GM10248 (cell line): Measurements from ENCODE around the gene WFDC5.
"Not testable (repeated sequence)": the region's sequence is repeated elsewhere in the genome, so short reads cannot be mapped to it uniquely, and the experiment has no call there.

Source experiments
- CTCF ChIA-PET: fragments of 300-600 bp; sonication (Branson Sonifier 250); formaldehyde crosslinking; extraction: SDS; loops from one replicate; lab custom pipeline; 2021; ENCODE audit warnings: antibody characterized with exemption; lab: Yijun Ruan, JAX
- POLR2A ChIA-PET: fragments of 350-650 bp; sonication (Branson Sonifier 250); formaldehyde crosslinking; extraction: SDS; loops from one replicate; lab custom pipeline; 2020; ENCODE audit warnings: antibody characterized with exemption; lab: Yijun Ruan, JAX
- DNase-seq: peaks from one replicate; pipeline ENCODE4 v3.0.0; 2012; ENCODE audit errors: extremely low spot score
- CTCF ChIP-seq: IDR thresholded peaks from 2 replicates; pipeline ENCODE4 v1.5.1; 2012; ENCODE audit warnings: mild to moderate bottlenecking, low read depth; ENCODE audit errors: extremely low read depth, missing control alignments, control extremely low read depth

Gene WFDC5, protein sequence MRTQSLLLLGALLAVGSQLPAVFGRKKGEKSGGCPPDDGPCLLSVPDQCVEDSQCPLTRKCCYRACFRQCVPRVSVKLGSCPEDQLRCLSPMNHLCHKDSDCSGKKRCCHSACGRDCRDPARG

DNA sequence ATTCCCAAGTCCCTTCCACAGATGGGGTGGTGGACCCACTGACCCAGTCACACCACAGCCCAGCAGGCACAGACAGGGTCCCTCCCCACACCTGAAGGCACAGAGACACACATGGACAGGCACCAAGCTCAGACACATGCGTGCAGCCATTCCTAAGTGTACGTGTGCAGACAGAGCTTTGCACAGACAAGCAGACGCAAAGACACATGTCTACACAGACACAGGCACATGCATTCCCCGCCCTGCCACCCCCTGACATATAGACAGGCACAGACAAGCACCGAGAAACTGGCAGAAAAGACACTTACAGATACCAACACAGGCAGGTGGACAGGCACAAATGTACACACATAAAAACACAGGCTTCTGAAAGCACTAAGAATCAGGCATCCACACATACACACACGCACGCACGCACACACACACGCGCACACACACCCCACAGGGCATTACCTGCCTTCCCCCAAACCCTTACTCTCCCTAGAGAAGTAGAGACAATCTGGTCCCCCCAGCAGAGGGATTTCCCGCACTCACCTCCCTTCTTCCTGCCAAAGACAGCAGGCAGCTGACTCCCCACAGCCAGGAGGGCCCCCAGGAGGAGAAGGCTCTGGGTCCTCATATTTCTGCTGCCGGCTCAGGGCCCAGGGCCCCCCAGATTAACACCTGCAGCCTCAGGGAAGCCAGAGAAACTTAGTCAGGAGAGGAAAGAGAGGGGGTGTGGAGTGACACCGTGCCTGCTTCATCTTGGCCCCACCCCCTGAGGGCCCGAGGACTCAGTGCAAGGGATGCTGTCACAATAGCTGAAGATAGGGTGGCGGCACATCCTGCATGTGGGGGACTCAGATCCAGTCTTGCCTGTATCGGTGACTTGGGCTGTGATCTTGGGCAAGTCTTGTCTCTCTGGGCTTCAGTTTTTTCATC is at the start of gene WFDC5:
Gene WFDC5 (minus strand): TSS at position 710 of the 921 bp plus-strand sequence. CDS start 91 bp downstream, at position 619.
- TF ChIP-seq CTCF: no peak
- CTCF ChIA-PET: interaction anchor here (1.3 to 13.2 kb wide), 8 partner anchors 8 to 178 kb away, joined by 3 to 183 read pairs (median 12); partner anchors contain the start of genes KCNS1 and WFDC12
- POLR2A ChIA-PET: no interaction called here
- peak; percentile 20 for DNase-seq

DNA sequence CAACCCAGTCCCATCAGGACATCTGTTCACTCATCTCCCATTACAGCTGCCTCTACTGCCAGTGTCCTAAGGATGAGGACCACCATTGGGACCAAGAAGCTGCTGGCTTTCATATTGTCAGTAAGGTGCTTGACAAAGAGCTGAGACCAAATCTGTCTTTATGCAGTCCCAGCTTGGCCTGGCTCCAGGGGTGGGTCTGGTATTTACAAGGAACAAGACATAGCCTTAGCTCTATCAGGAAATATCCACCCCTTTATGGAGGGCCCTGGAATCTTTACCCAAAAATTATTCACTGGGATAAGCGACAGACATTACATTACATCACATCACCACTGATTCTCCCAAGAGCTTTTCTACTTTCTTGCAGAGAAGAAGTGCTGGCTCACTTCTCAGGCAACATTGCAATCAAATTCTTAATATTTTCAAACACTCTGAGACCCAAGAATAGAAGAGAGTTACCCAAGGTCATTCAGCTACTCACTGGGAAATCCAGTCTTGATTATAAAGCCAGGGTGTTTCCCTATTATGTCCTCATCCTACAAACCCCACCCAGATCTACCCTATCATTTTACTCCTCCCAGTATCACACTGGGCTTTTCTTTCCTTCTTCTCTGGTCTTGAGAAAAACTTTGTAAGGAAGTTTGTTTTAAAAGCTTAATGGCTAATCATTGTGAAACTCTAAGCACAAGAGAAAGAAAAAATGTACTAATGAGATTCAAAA is 48.3 kb upstream of the WFDC5 start:
- POLR2A ChIA-PET: no interaction called here
- CTCF ChIA-PET: interaction anchor here (1.0 to 1.7 kb wide), 2 partner anchors 10 to 109 kb away, joined by 3 to 4 read pairs; no protein-coding TSS in a partner anchor
- no peak for TF ChIP-seq CTCF
- DNase-seq: no peak

DNA sequence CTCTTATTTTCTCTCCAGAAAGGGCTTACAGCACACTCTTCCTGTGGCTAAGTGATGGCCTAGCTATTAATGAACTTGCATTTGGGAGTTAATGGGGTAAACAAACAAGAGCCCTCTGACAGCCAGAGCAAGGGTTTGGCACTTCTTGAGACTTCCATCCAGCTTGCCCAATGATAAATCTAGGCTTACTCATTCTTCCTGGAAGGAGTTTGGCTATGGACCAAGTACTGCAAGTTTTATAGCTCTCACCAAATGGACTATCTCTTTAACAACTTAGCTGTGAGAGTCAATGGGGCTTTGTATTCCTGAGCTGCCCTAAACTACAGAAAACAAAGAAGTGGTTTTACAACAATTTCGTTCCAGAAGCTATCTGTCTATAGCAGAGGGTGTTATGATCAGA is 43.0 kb upstream of the WFDC5 start:
- CTCF ChIA-PET: interaction anchor here (1.0 to 2.0 kb wide), 2 partner anchors 19 to 46 kb away, joined by 5 to 6 read pairs; no protein-coding TSS in a partner anchor
- TF ChIP-seq CTCF: no peak
- POLR2A ChIA-PET: no interaction called here
- no peak for DNase-seq

DNA sequence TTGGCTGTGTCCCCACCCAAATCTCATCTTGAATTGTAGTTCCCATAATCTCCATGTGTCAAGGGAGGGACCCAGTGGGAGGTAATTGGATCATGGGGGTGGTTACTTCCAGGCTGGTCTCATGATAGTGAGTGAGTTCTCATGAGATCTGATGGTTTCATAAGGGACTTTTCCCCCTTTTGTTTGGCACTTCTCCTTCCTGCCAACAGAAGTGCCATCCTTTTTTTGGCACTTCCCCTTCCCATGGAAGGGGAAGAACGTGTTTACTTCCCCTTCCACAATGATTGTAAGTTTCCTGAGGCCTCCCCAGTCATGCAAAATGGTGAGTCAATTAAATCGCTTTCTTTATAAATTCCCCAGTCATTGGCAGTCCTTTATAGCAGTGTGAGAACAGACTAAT is 41.7 kb upstream of the WFDC5 start:
- ChIA-PET POLR2A (no interaction called here), CTCF (interaction anchor here (2.0 kb wide), 1 partner anchor 18 kb away, joined by 6 read pairs; no protein-coding TSS in a partner anchor)
- TF ChIP-seq CTCF: no peak
- DNase-seq: no peak

DNA sequence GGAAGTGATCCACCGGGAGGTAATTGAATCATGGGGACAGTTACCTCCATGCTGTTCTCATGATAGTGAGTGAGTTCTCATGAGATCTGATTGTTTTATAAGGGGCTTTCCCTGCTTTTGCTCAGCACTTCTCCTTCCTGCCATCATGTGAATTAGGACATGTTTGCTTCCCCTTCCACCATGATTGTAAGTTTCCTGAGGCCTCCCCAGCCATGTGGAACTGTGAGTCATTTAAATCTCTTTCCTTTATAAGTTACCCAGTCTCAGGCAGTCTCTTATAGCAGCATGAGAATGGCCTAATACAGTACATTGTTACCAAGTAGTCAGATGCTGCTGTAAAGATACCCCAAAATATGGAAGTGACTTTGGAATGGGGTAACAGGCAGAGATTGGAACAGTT is 39.8 kb upstream of the WFDC5 start:
- DNase-seq, POLR2A ChIA-PET, CTCF ChIA-PET: not testable (repeated sequence)

DNA sequence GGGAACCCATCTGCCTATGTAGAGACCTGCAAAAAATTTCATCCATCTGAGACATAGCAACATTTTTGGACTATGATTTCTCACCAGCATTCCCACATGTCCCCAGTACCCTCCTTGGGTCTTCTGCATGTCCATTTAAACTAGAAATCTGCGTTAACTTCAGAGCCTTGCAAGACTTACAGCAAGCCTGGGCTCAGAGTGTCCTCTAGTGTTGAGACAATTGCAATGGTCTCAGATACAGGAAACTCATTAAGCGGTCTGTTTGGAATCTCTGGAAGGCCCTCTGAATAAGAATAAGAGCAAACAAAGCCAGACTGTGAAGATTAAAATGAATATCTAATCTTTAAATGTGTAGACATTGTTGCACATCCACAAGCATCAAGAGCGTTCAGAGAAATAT is 39.2 kb upstream of the WFDC5 start:
- TF ChIP-seq CTCF: no peak
- POLR2A ChIA-PET: no interaction called here
- no peak for DNase-seq
- CTCF ChIA-PET: interaction anchor here (1.4 kb wide), 1 partner anchor 15 kb away, joined by 3 read pairs; no protein-coding TSS in a partner anchor
